HCT116 (cell line): ENCODE results near the gene PRPF6. TPM values are rescaled to one million over a fixed set of nuclear protein-coding genes. Genes with fewer than 3 reads are reported as not detected.
A peak's percentile ranks its signal among the peaks of the same experiment; 100 is the strongest.

ENCODE experiments used
- ATAC-seq: fragments of 200-7000 bp; cut with Tn5 transposase; 2 replicates; pipeline ENCODE4 v1.9.1; 2020; ENCODE audit warnings: mild to moderate bottlenecking, moderate library complexity
- BruUV-seq: library from RNA; stranded (reverse); fragments of 400-500 nt; replicated peaks from 2 replicates; lab custom pipeline; 2021; lab: Mats Ljungman, UMichigan
- CTCF ChIA-PET: fragments of 300-600 bp; sonication (Branson Sonifier 250); formaldehyde crosslinking; loops from one replicate; lab custom pipeline; 2021; ENCODE audit warnings: antibody characterized with exemption; lab: Charles Lee
- POLR2A ChIA-PET: fragments of 300-600, 350-600 bp; sonication (Branson Sonifier 250); formaldehyde crosslinking; loops from one replicate; lab custom pipeline; 2021; ENCODE audit warnings: antibody characterized with exemption; lab: Charles Lee
- RAD21 ChIA-PET, 2 experiments: fragments of 300-600 bp; sonication (Branson Sonifier 250); formaldehyde crosslinking; loops; one replicate each; lab custom pipeline; 2023; ENCODE audit warnings: low total read pairs in 2 of 2; ENCODE audit not compliant: uncharacterized antibody in 2 of 2, unreplicated experiment in 2 of 2, low non-redundant PET in 1 of 2; lab: Charles Lee
- DNase-seq: peaks from one replicate; pipeline ENCODE4 v3.0.0-alpha.2; 2010; ENCODE audit warnings: low read depth, low spot score
- H2AFZ ChIP-seq: fragments of 200-600 bp; shearing (Covaris generic), sonication (generic); 2 replicates; pipeline ENCODE4 v1.6.1; 2017; ENCODE audit warnings: low read depth, mixed run types, mixed read lengths, antibody characterized with exemption, low read length; ENCODE audit not compliant: poor library complexity, severe bottlenecking
- H3K27ac ChIP-seq: 2 replicates; pipeline ENCODE4 v1.5.1; 2012; ENCODE audit warnings: low read depth, low read length
- H3K27me3 ChIP-seq: fragments of 200-600 bp; sonication (generic); 2 replicates; pipeline ENCODE4 v1.6.1; 2016; ENCODE audit warnings: mixed run types, low read length, mixed read lengths; ENCODE audit not compliant: insufficient read depth
- H3K36me3 ChIP-seq, 2 experiments: fragments of 200-500 bp in 1 of 2; fragments of 200-600 bp in 1 of 2; sonication (Bioruptor generic) in 1 of 2; sonication (generic) in 1 of 2; 2 replicates each; pipeline versions ENCODE4 v1.5.1 to v1.6.1; 2014 to 2016; ENCODE audit warnings: low read length in 2 of 2, inconsistent platforms in 1 of 2, mixed read lengths in 1 of 2, mixed run types in 1 of 2; ENCODE audit not compliant: insufficient read depth in 2 of 2, control insufficient read depth in 1 of 2
- H3K4me1 ChIP-seq, 2 experiments: fragments of 200-600 bp in 1 of 2; sonication (generic) in 1 of 2; 2 replicates each; pipeline versions ENCODE4 v1.5.1 to v1.6.1; 2012 to 2017; ENCODE audit warnings: low read length in 2 of 2, inconsistent platforms in 1 of 2, mild to moderate bottlenecking in 1 of 2, mixed read lengths in 1 of 2, mixed run types in 1 of 2, moderate library complexity in 1 of 2; ENCODE audit not compliant: insufficient read depth in 2 of 2, control insufficient read depth in 1 of 2
- H3K4me2 ChIP-seq: fragments of 200-600 bp; sonication (generic); 2 replicates; pipeline ENCODE4 v1.6.1; 2017; ENCODE audit warnings: mixed run types, low read length, mixed read lengths
- H3K4me3 ChIP-seq, 2 experiments: fragments of 200-600 bp in 1 of 2; sonication (generic) in 1 of 2; replicated peaks in 1 of 2; 2 replicates each; pipeline ENCODE4 v1.5.1; 2011 to 2016; ENCODE audit warnings: low read length in 2 of 2, control low read depth in 1 of 2, low read depth in 1 of 2, mild to moderate bottlenecking in 1 of 2, mixed read lengths in 1 of 2, mixed run types in 1 of 2
- H3K79me2 ChIP-seq: fragments of 200-600 bp; sonication (generic); 2 replicates; pipeline ENCODE4 v1.6.1; 2017; ENCODE audit warnings: mild to moderate bottlenecking, mixed run types, low read length, moderate library complexity, mixed read lengths; ENCODE audit not compliant: insufficient read depth
- H3K9ac ChIP-seq: fragments of 200-600 bp; sonication (generic); 2 replicates; pipeline ENCODE4 v1.6.1; 2016; ENCODE audit warnings: low read length, mixed read lengths
- H3K9me2 ChIP-seq: fragments of 200-600 bp; sonication (generic), shearing (Covaris generic); 2 replicates; pipeline ENCODE4 v1.6.1; 2017; ENCODE audit warnings: mixed run types, mild to moderate bottlenecking, moderate library complexity; ENCODE audit not compliant: insufficient read depth
- H3K9me3 ChIP-seq, 2 experiments: fragments of 200-500 bp in 1 of 2; fragments of 200-600 bp in 1 of 2; sonication (Bioruptor generic) in 1 of 2; sonication (generic) in 1 of 2; 2 replicates each; pipeline ENCODE4 v1.6.1; 2014 to 2017; ENCODE audit warnings: low read length in 2 of 2, mixed read lengths in 2 of 2, inconsistent platforms in 1 of 2, low read depth in 1 of 2, mild to moderate bottlenecking in 1 of 2, mixed run types in 1 of 2, moderate library complexity in 1 of 2; ENCODE audit not compliant: control insufficient read depth in 1 of 2, insufficient read depth in 1 of 2
- H4K20me1 ChIP-seq: fragments of 200-600 bp; sonication (generic), shearing (Covaris generic); 2 replicates; pipeline ENCODE4 v1.6.1; 2017; ENCODE audit warnings: mixed run types, mild to moderate bottlenecking, moderate library complexity; ENCODE audit not compliant: insufficient read depth
- ATF3 ChIP-seq: IDR thresholded peaks from 2 replicates; pipeline ENCODE4 v1.6.1; 2012
- CBX3 ChIP-seq: IDR thresholded peaks from 2 replicates; pipeline ENCODE4 v1.6.1; 2012; ENCODE audit warnings: low read depth
- CEBPB ChIP-seq: IDR thresholded peaks from 2 replicates; pipeline ENCODE4 v1.6.1; 2012; ENCODE audit warnings: low read depth
- EGR1 ChIP-seq: IDR thresholded peaks from 2 replicates; pipeline ENCODE4 v1.6.1; 2012; ENCODE audit warnings: low read depth
- ELF1 ChIP-seq: IDR thresholded peaks from 2 replicates; pipeline ENCODE4 v1.6.1; 2012; ENCODE audit warnings: low read depth, borderline replicate concordance
- EZH2 ChIP-seq: fragments of 200-600 bp; sonication (generic); IDR thresholded peaks from 2 replicates; pipeline ENCODE4 v1.6.1; 2017; ENCODE audit warnings: antibody characterized with exemption, mixed run types
- EZH2phosphoT487 ChIP-seq: fragments of 200-600 bp; IDR thresholded peaks from 2 replicates; pipeline ENCODE4 v1.6.1; 2018; ENCODE audit warnings: antibody characterized with exemption, borderline replicate concordance
- JUND ChIP-seq: IDR thresholded peaks from 2 replicates; pipeline ENCODE4 v1.6.1; 2012
- MAX ChIP-seq: IDR thresholded peaks from 2 replicates; pipeline ENCODE4 v1.6.1; 2012
- RAD21 ChIP-seq: IDR thresholded peaks from 2 replicates; pipeline ENCODE4 v1.6.1; 2012; ENCODE audit warnings: low read depth, mild to moderate bottlenecking
- SIN3A ChIP-seq: IDR thresholded peaks from 2 replicates; pipeline ENCODE4 v1.6.1; 2012; ENCODE audit warnings: low read depth
- SP1 ChIP-seq: IDR thresholded peaks from 2 replicates; pipeline ENCODE4 v1.6.1; 2012; ENCODE audit warnings: low read depth
- SRF ChIP-seq: IDR thresholded peaks from 2 replicates; pipeline ENCODE4 v1.6.1; 2012; ENCODE audit warnings: low read depth
- TCF7L2 ChIP-seq: IDR thresholded peaks from 2 replicates; pipeline ENCODE4 v1.7.0; 2011; ENCODE audit warnings: borderline replicate concordance, inconsistent platforms; ENCODE audit not compliant: insufficient read depth, insufficient read length; ENCODE audit errors: extremely low read depth
- ZFX ChIP-seq: fragments of 450-650 bp; IDR thresholded peaks from 2 replicates; pipeline ENCODE4 v1.6.1; 2017
- ZNF274 ChIP-seq: fragments of 200-500 bp; sonication (Bioruptor generic); IDR thresholded peaks from 2 replicates; pipeline ENCODE4 v1.6.1; 2014; ENCODE audit warnings: mild to moderate bottlenecking, low read depth, low read length, inconsistent platforms
- intact Hi-C: fragments of 100-400 bp; cut with micrococcal nuclease; formaldehyde crosslinking; loops from 2 replicates; pipeline ENCODE4 v1.10.0; 2022
- total RNA-seq: library from RNA; stranded (reverse); gene quantifications from one replicate; pipeline ENCODE4 v1.2.1, GENCODE V29; 2021; ENCODE audit not compliant: unreplicated experiment

The PRPF6 gene
- total RNA-seq, 1 experiment from 2014 or later = 74.9 TPM

GRCh38 chr20:63968928-63969760 is 11.8 kb upstream of the PRPF6 start:
- Histone ChIP-seq H3K4me3 (peak overlapping the region; percentile 54 to 62), H2AFZ (no peak overlapping the region), H3K9me3 (no peaks in the 10 kb centered on the region), H4K20me1 (no peaks in the 10 kb centered on the region), H3K4me2 (peak overlapping the region; percentile 76), H3K27me3 (no peaks in the 10 kb centered on the region), H3K9ac (peak overlapping the region; percentile 63), H3K36me3 (0 out of 4 replicates have a peak, but pooled peaks cover 0 to 5% of the 10 kb centered on the region in 2 experiments), H3K9me2 (no peaks in the 10 kb centered on the region), H3K4me1 (peaks cover 21 to 32% of the 10 kb centered on the region in 2 experiments), H3K27ac (peak overlapping the region; percentile 71; the same call in 1 of the 2 replicates), H3K79me2 (peaks cover 4% of the 10 kb centered on the region; the same call in 1 of the 2 replicates)
- intact Hi-C loops = no loop called here
- CTCF ChIA-PET = no interaction called here
- TF ChIP-seq TCF7L2 (no peak), SRF (no peak), SP1 (no peak), ZFX (peak; percentile 85; the same call in 1 of the 2 replicates)
- RAD21 ChIA-PET = no interaction called here
- DNase-seq = no peak
- ATAC-seq = peak; percentile 15
- POLR2A ChIA-PET = no interaction called here
- BruUV-seq = TSS peak; percentile 35

- POLR2A ChIA-PET = no interaction called here
- Histone ChIP-seq H3K4me1 (peaks cover 21 to 37% of the 10 kb centered on the region in 2 experiments), H3K79me2 (peaks cover 4% of the 10 kb centered on the region; the same call in 1 of the 2 replicates), H2AFZ (no peak within 1 kb of the TSS), H3K4me3 (peak within 1 kb of the TSS; percentile 54 to 62), H3K27me3 (no peaks in the 10 kb centered on the region), H3K9me3 (no peaks in the 10 kb centered on the region), H3K4me2 (peak within 1 kb of the TSS; percentile 76), H3K9me2 (no peaks in the 10 kb centered on the region), H3K36me3 (0 out of 4 replicates have a peak, but pooled peaks cover 0 to 5% of the 10 kb centered on the region in 2 experiments), H3K9ac (peak within 1 kb of the TSS; percentile 63), H4K20me1 (no peaks in the 10 kb centered on the region), H3K27ac (peak within 1 kb of the TSS; percentile 71; the same call in 1 of the 2 replicates)
- RAD21 ChIA-PET = no interaction called here
- CTCF ChIA-PET = no interaction called here
- peak; percentile 55 for ATAC-seq
- DNase-seq = no peak
- no TSS peak for BruUV-seq
- intact Hi-C loops = loop anchor here (10.0 kb wide), 2 partner anchors 105 to 185 kb away; partner anchors contain the start of genes ABHD16B and TPD52L2
- TF ChIP-seq JUND = no peak
- TF ChIP-seq ATF3 = no peak
- TF ChIP-seq ELF1 = no peak
- TF ChIP-seq EGR1 = no peak
- no peak for TF ChIP-seq RAD21
- no peak for TF ChIP-seq CBX3
- peak; percentile 56 for TF ChIP-seq SIN3A
- no peak for TF ChIP-seq ZNF274
- TF ChIP-seq TCF7L2 = no peak
- TF ChIP-seq EZH2phosphoT487 = no peak
- TF ChIP-seq EZH2 = no peak
- TF ChIP-seq ZFX = no peak
- TF ChIP-seq CEBPB = no peak
- peak; percentile 60 for TF ChIP-seq MAX
Measured at GRCh38 chr20:63969838-63970713, 10.9 kb upstream of the PRPF6 start, which contains the start of gene ZNF512B. Gene ZNF512B, minus strand, starts transcription at chr20:63969930. Its CDS starts 1,980 bp downstream, at chr20:63967950.
